Measurements from ENCODE around the gene ZNF490. TPM values are rescaled to one million over a fixed set of nuclear protein-coding genes. Genes with fewer than 3 reads are reported as not detected.
A peak's percentile ranks its signal among the peaks of the same experiment; 100 is the strongest.

The ZNF490 gene
- total RNA-seq, 1 donor from 2014 or later, result 11.9 TPM

DNA sequence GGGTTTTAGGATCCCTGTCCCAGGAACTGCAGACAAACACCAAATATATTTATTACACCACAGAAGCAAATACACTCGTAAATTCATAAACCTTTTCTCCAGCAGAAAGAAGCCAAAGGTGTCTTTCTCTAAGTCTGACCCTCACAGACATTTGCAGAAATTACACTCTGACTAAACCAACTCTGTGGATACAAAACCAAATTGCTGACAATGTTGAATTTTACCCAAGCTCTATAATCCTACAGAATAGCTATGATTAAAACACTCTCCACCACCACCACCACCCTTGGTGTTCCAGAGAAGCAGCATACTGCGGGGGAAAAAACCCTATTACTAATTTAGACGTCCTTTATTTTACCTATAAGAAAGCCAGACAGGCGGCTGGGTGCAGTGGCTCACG, 64.5 kb downstream of the ZNF490 start:
- Mint-ChIP-seq H3K4me3 (ENCODE audit: unreplicated experiment) (peak overlapping the region; percentile 81), H3K36me3 (ENCODE audit: low read depth, unreplicated experiment) (peaks cover 53% of the 10 kb centered on the region), H3K27me3 (ENCODE audit: unreplicated experiment) (peaks cover 4% of the 10 kb centered on the region), H3K4me1 (ENCODE audit: unreplicated experiment) (peaks cover 17% of the 10 kb centered on the region), H3K9me3 (ENCODE audit: unreplicated experiment) (peaks cover 12% of the 10 kb centered on the region), H3K27ac (ENCODE audit: unreplicated experiment) (no peak overlapping the region)
- no peak for DNase-seq (ENCODE audit: low spot score)
- TF ChIP-seq, protein P1, sequence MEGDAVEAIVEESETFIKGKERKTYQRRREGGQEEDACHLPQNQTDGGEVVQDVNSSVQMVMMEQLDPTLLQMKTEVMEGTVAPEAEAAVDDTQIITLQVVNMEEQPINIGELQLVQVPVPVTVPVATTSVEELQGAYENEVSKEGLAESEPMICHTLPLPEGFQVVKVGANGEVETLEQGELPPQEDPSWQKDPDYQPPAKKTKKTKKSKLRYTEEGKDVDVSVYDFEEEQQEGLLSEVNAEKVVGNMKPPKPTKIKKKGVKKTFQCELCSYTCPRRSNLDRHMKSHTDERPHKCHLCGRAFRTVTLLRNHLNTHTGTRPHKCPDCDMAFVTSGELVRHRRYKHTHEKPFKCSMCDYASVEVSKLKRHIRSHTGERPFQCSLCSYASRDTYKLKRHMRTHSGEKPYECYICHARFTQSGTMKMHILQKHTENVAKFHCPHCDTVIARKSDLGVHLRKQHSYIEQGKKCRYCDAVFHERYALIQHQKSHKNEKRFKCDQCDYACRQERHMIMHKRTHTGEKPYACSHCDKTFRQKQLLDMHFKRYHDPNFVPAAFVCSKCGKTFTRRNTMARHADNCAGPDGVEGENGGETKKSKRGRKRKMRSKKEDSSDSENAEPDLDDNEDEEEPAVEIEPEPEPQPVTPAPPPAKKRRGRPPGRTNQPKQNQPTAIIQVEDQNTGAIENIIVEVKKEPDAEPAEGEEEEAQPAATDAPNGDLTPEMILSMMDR (IDR thresholded peaks at IDR 0.05; ENCODE audit: unreplicated experiment), result no peak

DNA sequence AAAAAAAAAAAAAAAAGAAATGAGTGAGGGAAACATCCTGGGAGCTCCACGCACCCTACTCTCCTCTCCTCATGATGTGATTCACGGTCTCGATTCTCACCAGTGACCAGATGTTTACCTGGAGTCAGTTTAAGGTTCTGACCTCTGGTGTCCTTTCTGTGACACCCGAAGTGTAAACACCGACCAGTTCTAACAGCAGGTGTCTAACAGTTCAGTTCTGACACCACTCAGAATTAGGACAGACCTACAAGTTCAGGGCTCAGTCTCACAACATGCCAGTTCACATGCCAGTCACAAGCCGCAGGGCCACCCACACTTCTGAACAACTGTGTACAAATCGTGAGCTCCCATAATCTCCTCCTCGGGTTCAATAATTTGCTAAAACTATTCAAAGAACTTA, 65.3 kb downstream of the ZNF490 start:
- peaks cover 49% of the 10 kb centered on the region for H3K36me3 Mint-ChIP-seq (ENCODE audit: low read depth, unreplicated experiment)
- no peak for DNase-seq (ENCODE audit: low spot score)
- peaks cover under 1% of the 10 kb centered on the region for H3K27me3 Mint-ChIP-seq (ENCODE audit: unreplicated experiment)
- peak overlapping the region; percentile 81 for H3K4me3 Mint-ChIP-seq (ENCODE audit: unreplicated experiment)
- TF ChIP-seq, protein P1 (IDR thresholded peaks at IDR 0.05; ENCODE audit: unreplicated experiment), result no peak
- H3K9me3 Mint-ChIP-seq (ENCODE audit: unreplicated experiment), result peaks cover 12% of the 10 kb centered on the region
- H3K4me1 Mint-ChIP-seq (ENCODE audit: unreplicated experiment), result peaks cover 14% of the 10 kb centered on the region
- H3K27ac Mint-ChIP-seq (ENCODE audit: unreplicated experiment), result no peak overlapping the region

DNA sequence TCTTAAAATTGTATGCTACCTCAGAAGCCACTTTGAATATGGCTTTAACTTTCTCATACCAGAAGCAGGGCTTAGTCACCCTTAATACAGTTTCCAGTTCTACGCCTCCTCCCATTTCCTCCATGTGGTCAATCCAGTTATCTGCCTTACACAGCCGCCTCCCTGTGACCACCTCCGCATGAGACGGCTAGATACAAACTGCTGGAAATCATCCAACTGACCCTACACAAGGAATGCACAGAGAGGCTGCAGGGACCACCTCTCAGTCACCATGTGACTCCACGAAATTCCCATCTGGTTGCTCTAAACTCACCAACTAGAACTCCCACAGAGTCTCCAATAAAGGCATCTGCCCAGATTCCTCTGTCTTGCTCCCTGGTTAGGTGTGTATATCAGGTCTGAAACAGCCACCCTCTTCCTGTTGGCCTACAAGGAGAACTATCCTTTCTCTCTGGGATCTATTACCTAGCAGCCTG, 66.2 kb downstream of the ZNF490 start:
- Mint-ChIP-seq H3K9me3 (ENCODE audit: unreplicated experiment) (peaks cover 16% of the 10 kb centered on the region), H3K4me1 (ENCODE audit: unreplicated experiment) (peaks cover 11% of the 10 kb centered on the region), H3K27me3 (ENCODE audit: unreplicated experiment) (peaks cover 3% of the 10 kb centered on the region), H3K4me3 (ENCODE audit: unreplicated experiment) (peak overlapping the region; percentile 37), H3K36me3 (ENCODE audit: low read depth, unreplicated experiment) (peaks cover 50% of the 10 kb centered on the region), H3K27ac (ENCODE audit: unreplicated experiment) (no peak overlapping the region)
- TF ChIP-seq, protein P1 (IDR thresholded peaks at IDR 0.05; ENCODE audit: unreplicated experiment), result no peak
- DNase-seq (ENCODE audit: low spot score), result no peak

DNA sequence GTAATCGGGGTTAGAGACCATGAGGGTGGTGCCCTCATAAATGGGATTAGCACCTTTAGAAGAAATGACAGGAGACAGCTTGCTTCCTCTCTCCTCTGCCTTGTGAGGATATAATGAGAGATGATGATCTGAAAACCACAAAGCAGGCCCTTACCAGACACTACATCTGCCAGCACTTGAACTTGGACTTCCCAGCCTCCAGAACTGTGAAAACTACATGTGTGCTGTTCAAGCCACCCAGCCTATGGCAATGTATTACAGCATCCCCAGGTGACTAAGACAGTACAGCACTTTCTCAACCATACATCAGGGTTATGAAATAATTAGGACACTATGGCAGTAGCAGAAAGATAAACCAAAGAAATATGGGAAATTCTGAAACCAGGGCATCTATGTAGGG, 66.8 kb downstream of the ZNF490 start:
- H3K4me3 Mint-ChIP-seq (ENCODE audit: unreplicated experiment), result no peak overlapping the region
- H3K4me1 Mint-ChIP-seq (ENCODE audit: unreplicated experiment), result peaks cover 5% of the 10 kb centered on the region
- H3K36me3 Mint-ChIP-seq (ENCODE audit: low read depth, unreplicated experiment), result peaks cover 48% of the 10 kb centered on the region
- H3K9me3 Mint-ChIP-seq (ENCODE audit: unreplicated experiment), result peaks cover 16% of the 10 kb centered on the region
- H3K27ac Mint-ChIP-seq (ENCODE audit: unreplicated experiment), result no peak overlapping the region
- no peak for DNase-seq (ENCODE audit: low spot score)
- H3K27me3 Mint-ChIP-seq (ENCODE audit: unreplicated experiment), result peaks cover 3% of the 10 kb centered on the region
- TF ChIP-seq, protein P1 (IDR thresholded peaks at IDR 0.05; ENCODE audit: unreplicated experiment), result no peak

Other genes with a start within 250 kb of the ZNF490 start
- gene ZNF442, start 245.1 kb downstream of the ZNF490 start, total RNA-seq (ENCODE audit: unreplicated experiment), result 4.0 TPM
- gene ZNF799, start 209.5 kb downstream of the ZNF490 start, total RNA-seq (ENCODE audit: unreplicated experiment), result 4.9 TPM
- 7.3 TPM for gene ZNF443, start 169.8 kb downstream of the ZNF490 start, total RNA-seq (ENCODE audit: unreplicated experiment)
- gene ZNF709, start 126.0 kb downstream of the ZNF490 start, total RNA-seq (ENCODE audit: unreplicated experiment), result 6.6 TPM
- 18.8 TPM for gene ZNF564, start 59.3 kb downstream of the ZNF490 start, total RNA-seq (ENCODE audit: unreplicated experiment)
- 29.3 TPM for gene ZNF791, start 107 bp upstream of the ZNF490 start, total RNA-seq (ENCODE audit: unreplicated experiment)
- gene MAN2B1, start 55.9 kb upstream of the ZNF490 start, total RNA-seq (ENCODE audit: unreplicated experiment), result 98.4 TPM
- 13.2 TPM for gene WDR83, start 56.0 kb upstream of the ZNF490 start, total RNA-seq (ENCODE audit: unreplicated experiment)
- 55.3 TPM for gene DHPS, start 71.1 kb upstream of the ZNF490 start, total RNA-seq (ENCODE audit: unreplicated experiment)
- gene GNG14, start 77.2 kb upstream of the ZNF490 start, total RNA-seq (ENCODE audit: unreplicated experiment), result not detected
- 8.0 TPM for gene FBXW9, start 85.8 kb upstream of the ZNF490 start, total RNA-seq (ENCODE audit: unreplicated experiment)
- 68.1 TPM for gene TNPO2, start 113.1 kb upstream of the ZNF490 start, total RNA-seq (ENCODE audit: unreplicated experiment)
- gene TRIR, start 123.9 kb upstream of the ZNF490 start, total RNA-seq (ENCODE audit: unreplicated experiment), result 176 TPM
- 77.9 TPM for gene GET3, start 126.7 kb upstream of the ZNF490 start, total RNA-seq (ENCODE audit: unreplicated experiment)
- not detected for gene BEST2, start 141.0 kb upstream of the ZNF490 start, total RNA-seq (ENCODE audit: unreplicated experiment)
- 30.3 TPM for gene HOOK2, start 164.7 kb upstream of the ZNF490 start, total RNA-seq (ENCODE audit: unreplicated experiment)
- 20.6 TPM for gene JUNB, start 180.7 kb upstream of the ZNF490 start, total RNA-seq (ENCODE audit: unreplicated experiment)
- 215 TPM for gene PRDX2, start 191.0 kb upstream of the ZNF490 start, total RNA-seq (ENCODE audit: unreplicated experiment)
- gene THSD8, start 191.3 kb upstream of the ZNF490 start, total RNA-seq (ENCODE audit: unreplicated experiment), result 14.2 TPM
- gene RNASEH2A, start 195.8 kb upstream of the ZNF490 start, total RNA-seq (ENCODE audit: unreplicated experiment), result 26.9 TPM
- not detected for gene RTBDN, start 223.8 kb upstream of the ZNF490 start, total RNA-seq (ENCODE audit: unreplicated experiment)
- 4.1 TPM for gene MAST1, start 227.7 kb upstream of the ZNF490 start, total RNA-seq (ENCODE audit: unreplicated experiment)